Dedifferentiated amniotic fluid mesenchymal stem cell (primary cell): ENCODE results near the gene CFL2.
A peak's percentile ranks its signal among the peaks of the same experiment; 100 is the strongest.
"Not testable (repeated sequence)": the region's sequence is repeated elsewhere in the genome, so short reads cannot be mapped to it uniquely, and the experiment has no call there.

ENCODE experiments used
- DNase-seq: peaks from one replicate; pipeline ENCODE4 v3.0.0-alpha.2; 2016; ENCODE audit errors: extremely low spot score

CFL2 gene

GRCh38 chr14:34711796-34712712, 2.3 kb downstream of the CFL2 start:
- DNase-seq, result peak; percentile 17

GRCh38 chr14:34711169-34711568, 3.2 kb downstream of the CFL2 start:
- DNase-seq, result peak; percentile 88

- DNase-seq, result no peak
These were observed 3.6 kb downstream of the CFL2 start for GRCh38 chr14:34710744-34711143.

GRCh38 chr14:34710006-34710405, 4.4 kb downstream of the CFL2 start:
- no peak for DNase-seq

GRCh38 chr14:34707722-34708121, 6.7 kb downstream of the CFL2 start:
- DNase-seq, result no peak

- DNase-seq, result no peak
These were observed 12.6 kb downstream of the CFL2 start for GRCh38 chr14:34701808-34702207.

- DNase-seq, result no peak
These were observed 13.7 kb downstream of the CFL2 start for GRCh38 chr14:34700622-34701130.

- peak; percentile 88 for DNase-seq
These were observed 14.3 kb downstream of the CFL2 start for GRCh38 chr14:34699873-34700621.

GRCh38 chr14:34694216-34694615, 20.2 kb downstream of the CFL2 start:
- DNase-seq, result not testable (repeated sequence)

- DNase-seq, result no peak
These were observed 21.0 kb downstream of the CFL2 start for GRCh38 chr14:34693228-34693939.

GRCh38 chr14:34692898-34693227, 21.5 kb downstream of the CFL2 start:
- DNase-seq, result no peak

GRCh38 chr14:34692348-34692747, 22.0 kb downstream of the CFL2 start:
- no peak for DNase-seq

GRCh38 chr14:34691206-34691605, 23.2 kb downstream of the CFL2 start:
- no peak for DNase-seq

- no peak for DNase-seq
These were observed 25.8 kb downstream of the CFL2 start for GRCh38 chr14:34688470-34689206.

GRCh38 chr14:34685819-34686428, 28.5 kb downstream of the CFL2 start:
- DNase-seq, result no peak

GRCh38 chr14:34684578-34684977, 29.8 kb downstream of the CFL2 start:
- DNase-seq, result no peak

GRCh38 chr14:34682787-34683321, 31.5 kb downstream of the CFL2 start:
- no peak for DNase-seq

GRCh38 chr14:34680806-34681479, 33.5 kb downstream of the CFL2 start:
- DNase-seq, result no peak

GRCh38 chr14:34678735-34679134, 35.7 kb downstream of the CFL2 start:
- DNase-seq, result no peak

- DNase-seq, result no peak
These were observed 36.1 kb downstream of the CFL2 start for GRCh38 chr14:34678306-34678705.
